NCI-H345 treated with DMSO at 0.1 percent for 48 hours (cell line): Measurements from ENCODE around the gene PLA2G15.

ENCODE experiments used
- DNase-seq: peaks from one replicate; lab custom pipeline; 2025; ENCODE audit not compliant: unreplicated experiment; lab: John Stamatoyannopoulos, UW

Gene PLA2G15

GRCh38 chr16:68297908-68298307 lies 52.7 kb downstream of the PLA2G15 start:
- no peak for DNase-seq

GRCh38 chr16:68298312-68298711 lies 53.1 kb downstream of the PLA2G15 start:
- DNase-seq, result no peak

GRCh38 chr16:68298907-68299561 lies 53.9 kb downstream of the PLA2G15 start:
- no peak for DNase-seq

- no peak for DNase-seq
Measured at GRCh38 chr16:68299571-68300453, 54.6 kb downstream of the PLA2G15 start.

GRCh38 chr16:68300734-68301459 lies 55.7 kb downstream of the PLA2G15 start:
- no peak for DNase-seq

DNA sequence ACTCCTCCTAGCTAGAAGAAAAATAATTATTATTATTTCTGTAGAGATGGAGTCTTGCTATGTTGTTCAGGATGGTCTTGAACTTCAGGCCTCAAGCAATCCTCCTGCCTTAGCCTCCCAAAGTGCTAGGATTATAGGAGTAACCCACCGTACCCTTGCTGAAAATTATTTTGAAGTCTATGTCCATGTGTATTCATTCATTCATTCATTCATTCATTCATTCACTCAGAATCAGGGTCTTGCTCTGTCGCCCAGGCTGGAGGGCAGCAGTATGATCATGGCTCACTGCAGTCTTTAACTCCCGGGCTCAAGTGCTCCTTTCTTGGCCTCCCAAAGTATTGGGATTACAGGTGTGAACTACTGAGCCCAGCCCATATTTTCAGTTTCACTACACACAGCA lies 61.5 kb downstream of the PLA2G15 start:
- DNase-seq, result no peak

DNA sequence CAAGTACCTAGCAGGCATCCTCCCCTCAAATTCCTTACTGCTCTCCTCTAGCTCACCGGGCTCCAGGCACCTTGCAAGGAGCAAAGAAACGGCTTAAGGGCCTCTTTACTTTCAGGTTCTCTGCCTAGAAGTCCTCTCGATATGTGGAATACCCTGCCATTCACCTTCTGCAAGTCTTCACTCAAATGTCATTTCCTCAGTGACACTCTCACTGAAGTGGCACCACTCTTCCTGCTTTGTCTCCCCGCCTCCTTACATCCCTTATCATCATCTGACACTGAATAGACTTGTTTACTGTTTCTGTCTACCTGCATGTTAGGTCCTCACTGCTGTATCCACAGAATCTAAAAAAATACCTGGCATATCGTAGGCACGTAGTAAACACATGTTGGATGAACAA lies 64.6 kb downstream of the PLA2G15 start:
- DNase-seq, result no peak

DNA sequence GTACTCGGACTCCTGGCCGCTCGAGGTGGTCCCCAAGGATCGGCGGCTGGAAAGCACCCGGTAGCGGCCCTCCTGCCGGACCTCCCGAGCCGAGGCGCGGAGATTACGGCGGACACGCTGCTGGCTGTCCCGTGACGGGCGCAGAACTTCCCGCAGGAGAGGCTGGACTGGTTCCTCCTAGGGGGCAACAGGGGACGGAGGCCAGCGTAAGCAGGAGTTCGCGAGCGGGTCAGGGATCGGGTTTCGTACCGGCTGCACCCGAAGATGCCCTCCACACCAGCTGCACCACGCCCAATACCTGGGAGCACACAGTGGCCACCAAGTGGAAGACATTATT lies 65.2 kb downstream of the PLA2G15 start:
- DNase-seq, result no peak
